HepG2 (cell line): Measurements from ENCODE around the gene MTHFSD. TPM values are rescaled to one million over a fixed set of nuclear protein-coding genes. Genes with fewer than 3 reads are reported as not detected.

Experiments
- ATAC-seq: fragments of 200-7000 bp; cut with Tn5 transposase; 3 replicates; pipeline ENCODE4 v1.9.1; 2020; ENCODE audit warnings: mild to moderate bottlenecking, moderate library complexity
- BruUV-seq: library from RNA; stranded (reverse); fragments of 400-500 nt; replicated peaks from 2 replicates; lab custom pipeline; 2021; lab: Mats Ljungman, UMichigan
- CTCF ChIA-PET: fragments of 300-600 bp; formaldehyde crosslinking; extraction: SDS; loops from one replicate; lab custom pipeline; 2021; ENCODE audit warnings: low total read pairs, inconsistent platforms, low intra/inter-chr PET ratio; lab: Yijun Ruan, JAX
- POLR2A ChIA-PET: fragments of 350-600 bp; sonication (Branson Sonifier 250); formaldehyde crosslinking; loops from one replicate; lab custom pipeline; 2020; ENCODE audit warnings: antibody characterized with exemption, inconsistent platforms; lab: Yijun Ruan, JAX
- DNase-seq: peaks from one replicate; pipeline ENCODE4 v3.0.0-alpha.2; 2015; ENCODE audit warnings: low spot score
- FAIRE-seq: peaks from 3 replicates; lab custom pipeline; 2011; peaks lifted over from hg19 to GRCh38; lab: Jason Lieb, UNC
- H2AFZ ChIP-seq: one replicate; pipeline ENCODE4 v1.6.1; 2011; ENCODE audit warnings: low read length, inconsistent platforms
- H3K27ac ChIP-seq: fragments of 300-600 bp; 3 replicates; pipeline ENCODE4 v1.8.0; 2011; ENCODE audit warnings: mixed run types, mild to moderate bottlenecking, mixed read lengths, low read length, inconsistent platforms; ENCODE audit not compliant: insufficient read depth; ENCODE audit errors: extremely low read length
- H3K27me3 ChIP-seq, 2 experiments: fragments of 200-600 bp in 1 of 2; 2 replicates in 1 of 2; 3 replicates in 1 of 2; pipeline versions ENCODE4 v1.6.0 to v1.8.0; 2011; ENCODE audit warnings: low read length in 2 of 2, mild to moderate bottlenecking in 2 of 2, moderate library complexity in 2 of 2, inconsistent platforms in 1 of 2; ENCODE audit not compliant: insufficient read depth in 2 of 2, control insufficient read depth in 1 of 2
- H3K36me3 ChIP-seq, 2 experiments: fragments of 200-600 bp in 1 of 2; replicated peaks in 1 of 2; 2 replicates in 1 of 2; 3 replicates in 1 of 2; pipeline versions ENCODE4 v1.5.1 to v1.8.0; 2011; ENCODE audit warnings: low read length in 2 of 2, inconsistent platforms in 1 of 2; ENCODE audit not compliant: insufficient read depth in 2 of 2, control insufficient read depth in 1 of 2
- H3K4me1 ChIP-seq: 2 replicates; pipeline ENCODE4 v1.5.1; 2012; ENCODE audit warnings: low read length, inconsistent platforms; ENCODE audit not compliant: insufficient read depth
- H3K4me2 ChIP-seq: 2 replicates; pipeline ENCODE4 v1.6.0; 2011; ENCODE audit warnings: low read depth, low read length, inconsistent platforms
- H3K4me3 ChIP-seq, 3 experiments: fragments of 200-600 bp in 1 of 3; sonication (generic), shearing (Covaris generic) in 1 of 3; replicated peaks in 1 of 3; 2 replicates each; pipeline ENCODE4 v1.5.1; 2011 to 2016; ENCODE audit warnings: low read length in 3 of 3, inconsistent platforms in 2 of 3, low read depth in 2 of 3, mild to moderate bottlenecking in 2 of 3, control low read depth in 1 of 3, mixed read lengths in 1 of 3; ENCODE audit not compliant: insufficient read depth in 1 of 3
- H3K79me2 ChIP-seq: one replicate; pipeline ENCODE4 v1.6.1; 2011; ENCODE audit warnings: low read length, inconsistent platforms; ENCODE audit not compliant: insufficient read depth
- H3K9ac ChIP-seq: 2 replicates; pipeline ENCODE4 v1.6.0; 2011; ENCODE audit warnings: mild to moderate bottlenecking, low read depth, low read length, inconsistent platforms; ENCODE audit not compliant: insufficient read depth
- H3K9me3 ChIP-seq: 2 replicates; pipeline ENCODE4 v1.5.1; 2012; ENCODE audit warnings: mild to moderate bottlenecking, low read length
- H4K20me1 ChIP-seq: 2 replicates; pipeline ENCODE4 v1.6.0; 2011; ENCODE audit warnings: inconsistent platforms, mild to moderate bottlenecking, low read length, moderate library complexity; ENCODE audit not compliant: insufficient read depth
- HIVEP1 ChIP-seq: sonication (generic); formaldehyde crosslinking; IDR thresholded peaks from 2 replicates; pipeline ENCODE4 v1.4.0; 2020; ENCODE audit warnings: mild to moderate bottlenecking, missing genetic modification reagents
- PHB2 ChIP-seq: fragments of 450-650 bp; IDR thresholded peaks from 2 replicates; pipeline ENCODE4 v1.6.1; 2018; ENCODE audit not compliant: partially characterized antibody
- PHF20 ChIP-seq: sonication (generic); formaldehyde crosslinking; IDR thresholded peaks from 2 replicates; pipeline ENCODE4 v1.5.0; 2020; ENCODE audit warnings: mild to moderate bottlenecking, missing genetic modification reagents
- ZBTB20 ChIP-seq: sonication (generic); formaldehyde crosslinking; IDR thresholded peaks from 2 replicates; pipeline ENCODE4 v1.8.1; 2023; ENCODE audit warnings: missing genetic modification reagents, low read depth, mild to moderate bottlenecking, borderline replicate concordance
- ZNF451 ChIP-seq: sonication (generic); formaldehyde crosslinking; IDR thresholded peaks from 2 replicates; pipeline ENCODE4 v1.5.0; 2020; ENCODE audit warnings: mild to moderate bottlenecking, missing genetic modification reagents
- WGBS: methylation state at CpG from one replicate; pipeline ENCODE4 v1.1.6; 2017; ENCODE audit warnings: low lambda C conversion rate; 5-methylcytosine and 5-hydroxymethylcytosine counted together
- in situ Hi-C: cut with HindIII; loops from 2 replicates; pipeline ENCODE4 v1.10.0; 2017; ENCODE audit warnings: low pct_unique_long_range_greater_than_20kb; ENCODE audit not compliant: extremely low pct_ligation_motif_present
- intact Hi-C: fragments of 100-400 bp; cut with micrococcal nuclease; formaldehyde crosslinking; loops from one replicate; pipeline ENCODE4 v1.10.0; 2022; ENCODE audit not compliant: unreplicated experiment
- polyA plus RNA-seq, 8 experiments: library from polyadenylated mRNA; depleted of rRNA in 3 of 8; stranded (reverse) in 7 of 8; unstranded in 1 of 8; fragments of >200 nt; fragmentation: Illumina TruSeq in 4 of 8; extraction: Trizol in 4 of 8; gene quantifications; 2 replicates each; pipeline versions ENCODE4 v1.2.1 to v1.2.3, GENCODE V29; 2011 to 2016; ENCODE audit warnings: low read depth in 4 of 8, missing spikeins in 1 of 8, mixed read lengths in 1 of 8; ENCODE audit not compliant: insufficient read depth in 1 of 8
- total RNA-seq, 5 experiments: library from RNA; depleted of rRNA; stranded (reverse); fragments of >200 nt; fragmentation: Illumina TruSeq; extraction: Trizol; gene quantifications; 2 replicates each; pipeline ENCODE4 v1.2.3, GENCODE V29; 2016; ENCODE audit warnings: low read depth in 1 of 5
- TF ChIP-seq, protein P1 (sequence below): sonication (generic); formaldehyde crosslinking; conservative IDR thresholded peaks from 2 replicates; pipeline ENCODE4 v1.4.0; 2020; ENCODE audit warnings: missing genetic modification reagents
- TF ChIP-seq, protein P2 (sequence below): sonication (generic); formaldehyde crosslinking; IDR thresholded peaks from 2 replicates; pipeline ENCODE4 v1.4.0; 2020; ENCODE audit warnings: mild to moderate bottlenecking, low read depth, missing genetic modification reagents
- TF ChIP-seq, protein P3 (sequence below): sonication (generic); formaldehyde crosslinking; IDR thresholded peaks from 2 replicates; pipeline ENCODE4 v1.4.0; 2020; ENCODE audit warnings: missing genetic modification reagents

The MTHFSD gene
- total and polyA plus RNA-seq, 2 of the 13 experiments (the other 11 are each of a cell fraction or from before 2014, with no cell fraction given) = 14.2 to 16.3 TPM

DNA sequence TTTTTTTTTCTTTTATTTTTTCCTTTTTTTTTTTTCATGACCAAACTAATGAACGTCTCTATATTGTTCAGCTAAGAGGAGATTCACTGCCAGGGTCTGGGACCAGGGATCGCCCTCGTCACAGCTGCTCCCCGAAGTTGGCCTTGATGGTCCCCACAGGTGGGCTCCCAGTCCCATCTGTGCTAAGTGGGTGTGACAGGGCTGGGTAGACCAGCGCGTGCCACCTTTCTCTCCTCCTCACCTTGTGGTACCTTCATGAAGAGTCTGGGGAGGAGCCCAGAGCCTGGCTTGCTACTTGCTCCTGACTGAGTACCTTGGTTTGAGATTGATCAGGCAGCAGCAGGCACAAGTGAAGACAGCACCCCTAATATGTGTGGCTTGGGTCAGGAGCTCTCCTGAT is 51.2 kb downstream of the MTHFSD start (continued):
- TF ChIP-seq, protein P1, sequence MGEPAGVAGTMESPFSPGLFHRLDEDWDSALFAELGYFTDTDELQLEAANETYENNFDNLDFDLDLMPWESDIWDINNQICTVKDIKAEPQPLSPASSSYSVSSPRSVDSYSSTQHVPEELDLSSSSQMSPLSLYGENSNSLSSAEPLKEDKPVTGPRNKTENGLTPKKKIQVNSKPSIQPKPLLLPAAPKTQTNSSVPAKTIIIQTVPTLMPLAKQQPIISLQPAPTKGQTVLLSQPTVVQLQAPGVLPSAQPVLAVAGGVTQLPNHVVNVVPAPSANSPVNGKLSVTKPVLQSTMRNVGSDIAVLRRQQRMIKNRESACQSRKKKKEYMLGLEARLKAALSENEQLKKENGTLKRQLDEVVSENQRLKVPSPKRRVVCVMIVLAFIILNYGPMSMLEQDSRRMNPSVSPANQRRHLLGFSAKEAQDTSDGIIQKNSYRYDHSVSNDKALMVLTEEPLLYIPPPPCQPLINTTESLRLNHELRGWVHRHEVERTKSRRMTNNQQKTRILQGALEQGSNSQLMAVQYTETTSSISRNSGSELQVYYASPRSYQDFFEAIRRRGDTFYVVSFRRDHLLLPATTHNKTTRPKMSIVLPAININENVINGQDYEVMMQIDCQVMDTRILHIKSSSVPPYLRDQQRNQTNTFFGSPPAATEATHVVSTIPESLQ (CRISPR knock-in tag) = no peak
- TF ChIP-seq PHB2 = no peak
- TF ChIP-seq, protein P2, sequence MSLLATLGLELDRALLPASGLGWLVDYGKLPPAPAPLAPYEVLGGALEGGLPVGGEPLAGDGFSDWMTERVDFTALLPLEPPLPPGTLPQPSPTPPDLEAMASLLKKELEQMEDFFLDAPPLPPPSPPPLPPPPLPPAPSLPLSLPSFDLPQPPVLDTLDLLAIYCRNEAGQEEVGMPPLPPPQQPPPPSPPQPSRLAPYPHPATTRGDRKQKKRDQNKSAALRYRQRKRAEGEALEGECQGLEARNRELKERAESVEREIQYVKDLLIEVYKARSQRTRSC (CRISPR knock-in tag) = no peak
- no peak for TF ChIP-seq HIVEP1 (CRISPR knock-in tag)
- TF ChIP-seq PHF20 (CRISPR knock-in tag) = no peak
- no peak for TF ChIP-seq ZBTB20 (CRISPR knock-in tag)
- TF ChIP-seq ZNF451 (CRISPR knock-in tag) = no peak

DNA sequence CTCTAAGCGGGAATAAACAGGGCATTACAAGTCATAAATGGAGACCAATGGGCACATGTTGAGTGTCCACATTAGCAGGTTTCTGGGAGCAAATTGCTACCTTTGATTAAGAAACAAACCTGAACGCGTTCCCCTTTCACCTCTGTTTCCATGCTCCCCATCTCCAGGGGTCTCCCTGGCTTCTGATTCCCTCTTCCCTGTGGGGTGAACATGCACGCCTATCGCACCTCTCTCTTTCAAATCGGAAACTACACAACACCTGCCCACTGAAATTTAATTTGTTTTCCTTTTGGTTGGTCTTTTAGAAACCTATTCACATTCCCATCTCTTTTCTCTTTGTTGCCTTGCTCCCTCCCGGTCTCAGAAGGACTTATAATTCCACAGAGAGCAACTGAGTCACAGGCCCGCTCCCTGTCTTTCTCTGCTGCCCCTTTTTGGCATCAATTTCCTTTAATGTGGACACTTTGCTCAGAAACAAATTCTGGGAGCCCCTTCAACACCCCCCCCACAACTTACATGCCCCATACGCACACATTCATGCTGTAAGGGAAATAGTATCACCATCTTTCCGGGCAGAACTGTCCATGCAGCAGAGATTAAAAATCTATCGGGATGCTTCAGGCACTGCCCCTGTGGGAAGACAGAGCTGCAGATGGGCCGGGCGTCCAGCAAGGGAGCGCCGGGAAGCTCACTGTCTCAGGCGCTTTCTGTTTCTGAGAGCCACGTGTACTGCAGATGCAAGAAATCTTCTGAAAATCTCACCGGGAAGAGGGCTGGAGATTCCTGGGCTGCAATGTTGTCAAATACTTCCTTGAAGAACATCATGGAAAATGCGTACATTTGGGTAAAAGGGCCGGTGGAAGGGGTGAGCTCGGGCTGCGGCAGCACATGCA is 51.9 kb downstream of the MTHFSD start:
- Histone ChIP-seq H3K79me2 (no peaks in the 10 kb centered on the region), H3K4me3 (no peak overlapping the region), H2AFZ (no peak overlapping the region), H3K9ac (no peak overlapping the region), H3K27ac (no peak overlapping the region), H3K36me3 (no peaks in the 10 kb centered on the region), H3K9me3 (no peaks in the 10 kb centered on the region), H3K27me3 (peaks cover 26 to 97% of the 10 kb centered on the region in 2 experiments), H3K4me1 (peaks cover 9% of the 10 kb centered on the region; the same call in 1 of the 2 replicates), H4K20me1 (no peaks in the 10 kb centered on the region; the same call in 1 of the 2 replicates), H3K4me2 (no peak overlapping the region)
- ChIA-PET CTCF (no interaction called here), POLR2A (no interaction called here)
- DNase-seq = no peak
- no peak for ATAC-seq
- in situ Hi-C loops (loop anchor here (25.0 kb wide), 1 partner anchor 691 kb away; no protein-coding TSS in a partner anchor), intact Hi-C loops (no loop called here)
- no TSS peak for BruUV-seq
- TF ChIP-seq, protein P3, sequence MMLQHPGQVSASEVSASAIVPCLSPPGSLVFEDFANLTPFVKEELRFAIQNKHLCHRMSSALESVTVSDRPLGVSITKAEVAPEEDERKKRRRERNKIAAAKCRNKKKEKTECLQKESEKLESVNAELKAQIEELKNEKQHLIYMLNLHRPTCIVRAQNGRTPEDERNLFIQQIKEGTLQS (CRISPR knock-in tag) = no peak
- no peak for FAIRE-seq
- 35% methylated on average over 22 of the region's 22 CpGs for WGBS
